Umbilical cord (tissue), 2 donors: ENCODE data around the gene PHF11. TPM values are rescaled to one million over a fixed set of nuclear protein-coding genes. Genes with fewer than 3 reads are reported as not detected.

Source experiments
- DNase-seq: peaks from one replicate; pipeline ENCODE4 v3.0.0-alpha.2; 2015; ENCODE audit warnings: low spot score
- total RNA-seq: library from RNA; depleted of rRNA; stranded (reverse); fragments of >200 nt; gene quantifications from one replicate; pipeline ENCODE4 v1.2.3, GENCODE V29; 2014; ENCODE audit warnings: low replicate concordance; ENCODE audit not compliant: insufficient read depth

Gene PHF11
- total RNA-seq, 1 donor from 2014 or later, result 16.6 TPM

DNA sequence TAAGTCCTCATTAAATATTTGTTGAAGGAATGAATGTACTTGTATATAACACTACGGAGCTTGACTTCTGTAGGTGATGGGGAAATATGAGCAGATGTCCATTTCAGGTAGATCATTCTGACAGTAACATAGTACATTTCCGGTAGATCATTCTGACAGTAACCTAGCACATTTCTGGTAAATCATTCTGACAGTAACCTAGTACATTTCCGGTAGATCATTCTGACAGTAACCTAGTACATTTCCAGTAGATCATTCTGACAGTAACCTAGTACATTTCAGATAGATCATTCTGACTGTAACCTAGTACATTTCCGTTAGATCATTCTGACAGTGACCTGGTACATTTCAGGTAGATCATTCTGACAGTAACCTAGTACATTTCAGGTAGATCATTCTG is 2.5 kb downstream of the PHF11 start:
- no peak for DNase-seq

DNA sequence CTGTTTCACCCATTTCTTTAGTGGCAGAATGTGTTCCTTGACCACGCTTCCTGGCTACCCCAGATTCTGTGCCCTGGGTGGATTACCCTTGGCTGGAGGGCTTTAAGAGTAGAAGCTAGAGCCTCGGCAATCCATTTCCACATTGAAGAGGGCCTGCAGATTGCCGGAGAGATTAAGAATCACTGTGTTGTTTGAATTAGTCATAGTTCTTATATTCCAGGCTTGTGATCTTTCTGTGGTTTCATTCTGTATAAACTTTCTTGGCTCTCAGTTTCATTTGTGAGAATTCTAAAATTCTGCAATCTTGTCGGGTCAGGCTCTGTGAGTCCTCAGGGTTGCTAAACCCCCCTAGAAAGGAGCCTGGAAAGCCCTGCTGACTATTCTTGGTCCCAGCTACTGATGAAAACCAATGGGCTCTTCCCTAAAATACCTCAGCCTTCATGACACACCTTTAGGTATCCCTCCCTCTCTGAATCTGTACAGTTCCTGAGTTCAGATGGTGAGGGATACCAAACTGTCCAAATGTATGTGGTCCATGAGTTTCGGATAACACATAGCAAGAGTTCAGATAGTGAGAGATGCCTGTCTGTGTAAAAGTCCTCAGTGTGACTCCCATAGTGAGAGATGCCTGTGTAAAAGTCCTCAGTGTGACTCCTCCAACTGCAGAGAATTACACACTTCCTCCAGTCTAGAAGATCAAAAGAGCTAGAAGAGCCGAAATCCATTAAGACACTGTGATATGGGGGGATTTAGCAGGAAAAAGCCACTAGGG is 4.3 kb downstream of the PHF11 start:
- DNase-seq, result peak; percentile 11

DNA sequence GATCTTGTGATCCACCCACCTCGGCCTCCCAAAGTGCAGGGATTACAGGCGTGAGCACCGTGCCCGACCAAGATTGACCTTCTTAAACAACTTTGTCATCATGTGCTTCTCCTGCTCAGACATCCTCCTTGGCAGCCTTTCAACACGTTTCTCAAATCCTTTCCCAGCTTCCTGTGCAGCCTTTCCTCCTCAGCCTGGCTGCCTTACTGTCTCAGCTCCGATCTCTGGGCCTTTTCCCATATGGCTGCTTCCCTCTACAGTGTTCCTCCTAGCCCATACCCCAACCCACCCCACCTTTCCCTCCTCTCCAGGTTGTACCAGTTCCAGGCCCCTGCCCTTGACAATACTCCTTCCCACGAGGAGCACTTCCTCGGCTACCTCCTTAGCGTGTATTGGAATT is 7.2 kb downstream of the PHF11 start:
- DNase-seq, result no peak

DNA sequence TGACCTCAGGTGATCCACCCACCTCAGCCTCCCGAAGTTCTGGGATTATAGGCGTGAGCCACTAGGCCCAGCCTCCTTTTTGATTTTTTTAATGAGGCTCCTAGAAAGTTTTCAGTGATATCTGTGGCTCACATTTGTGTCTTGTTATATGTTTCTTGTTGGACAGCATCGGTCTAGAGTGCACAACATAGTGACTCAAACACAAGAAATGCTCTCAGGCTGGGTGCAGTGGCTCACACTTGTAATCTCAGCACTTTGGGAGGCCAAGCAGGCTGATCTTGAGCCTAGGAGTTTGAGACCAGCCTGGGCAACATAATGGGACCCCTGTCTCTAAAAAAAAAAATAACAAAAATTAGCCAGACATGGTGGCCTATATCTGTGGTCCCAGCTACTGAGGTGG is 8.2 kb downstream of the PHF11 start:
- DNase-seq, result no peak

DNA sequence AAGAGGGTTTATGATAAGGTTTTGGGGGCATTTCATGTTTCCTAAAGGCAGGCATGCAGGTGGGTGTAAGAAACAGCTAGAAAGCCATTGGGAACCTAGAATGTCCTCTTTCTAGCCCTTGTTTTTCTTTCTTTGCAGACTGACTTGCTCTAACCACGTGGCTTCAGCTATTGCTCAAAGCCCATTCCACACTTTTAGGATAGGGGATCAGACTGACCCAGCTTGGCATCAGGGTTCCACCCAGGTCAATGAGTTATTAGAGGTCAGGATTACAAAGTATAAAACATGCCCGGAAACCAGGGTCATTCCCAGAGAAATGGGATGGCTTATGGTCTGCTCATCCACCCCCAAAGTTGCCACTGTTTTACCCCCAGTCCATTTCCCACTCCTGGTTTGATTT is 16.8 kb downstream of the PHF11 start:
- DNase-seq, result no peak

DNA sequence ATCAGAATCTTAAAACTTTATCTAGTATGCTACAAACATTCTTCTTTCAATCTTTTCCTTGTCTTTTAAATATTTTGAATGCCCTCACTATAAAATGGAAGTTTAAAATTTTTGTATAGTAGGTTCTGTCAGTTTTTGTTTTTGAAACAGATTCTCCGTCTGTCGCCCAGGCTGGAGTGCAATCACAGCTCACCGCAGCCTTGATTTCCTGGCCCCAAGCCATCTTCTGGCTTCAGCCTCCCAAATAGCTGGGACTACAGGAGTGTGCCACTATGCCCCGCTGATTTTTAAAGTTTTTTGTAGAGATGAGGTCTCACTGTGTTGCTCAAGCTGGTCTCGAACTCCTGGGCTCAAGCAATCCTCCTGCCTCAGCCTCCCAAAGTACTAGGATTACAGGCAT is 20.7 kb downstream of the PHF11 start:
- no peak for DNase-seq

DNA sequence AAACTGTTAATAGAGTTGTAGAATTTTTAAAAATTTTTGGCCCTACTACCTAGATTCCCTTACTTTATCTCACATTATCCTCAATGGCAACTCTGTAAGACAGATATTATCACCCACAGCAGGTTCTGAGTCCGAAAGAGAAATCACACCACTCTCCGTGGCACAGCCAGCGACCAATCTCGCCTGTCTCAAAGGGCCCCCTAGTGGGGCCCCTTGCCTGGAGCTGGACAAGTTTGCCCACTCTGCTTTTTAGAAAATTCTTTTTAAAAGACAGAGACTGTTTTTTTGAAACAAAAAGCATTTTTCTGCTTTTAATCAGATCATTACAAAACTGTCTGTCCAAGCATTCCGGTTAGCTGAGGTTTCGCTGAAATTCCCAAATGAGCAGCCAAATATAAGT is 21.7 kb downstream of the PHF11 start:
- no peak for DNase-seq

DNA sequence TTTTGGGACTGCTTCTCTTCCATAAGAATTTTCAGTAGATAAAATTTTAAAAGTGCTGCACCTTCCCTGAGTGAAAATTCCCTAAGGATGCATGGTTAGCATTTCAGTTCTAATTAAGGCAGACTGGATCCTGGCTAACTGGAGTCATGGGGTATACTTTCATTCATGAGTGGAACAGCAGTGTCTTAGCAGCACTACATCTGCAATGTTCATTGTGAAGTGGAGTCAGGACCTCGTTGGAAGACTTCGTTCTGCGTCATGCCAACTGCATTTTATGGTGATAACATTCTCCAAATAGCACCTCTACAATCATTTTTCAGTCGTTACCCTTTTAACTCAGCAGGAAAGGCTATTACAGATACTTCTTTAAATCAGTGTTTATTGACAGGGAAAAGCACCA is 25.5 kb downstream of the PHF11 start:
- DNase-seq, result no peak

DNA sequence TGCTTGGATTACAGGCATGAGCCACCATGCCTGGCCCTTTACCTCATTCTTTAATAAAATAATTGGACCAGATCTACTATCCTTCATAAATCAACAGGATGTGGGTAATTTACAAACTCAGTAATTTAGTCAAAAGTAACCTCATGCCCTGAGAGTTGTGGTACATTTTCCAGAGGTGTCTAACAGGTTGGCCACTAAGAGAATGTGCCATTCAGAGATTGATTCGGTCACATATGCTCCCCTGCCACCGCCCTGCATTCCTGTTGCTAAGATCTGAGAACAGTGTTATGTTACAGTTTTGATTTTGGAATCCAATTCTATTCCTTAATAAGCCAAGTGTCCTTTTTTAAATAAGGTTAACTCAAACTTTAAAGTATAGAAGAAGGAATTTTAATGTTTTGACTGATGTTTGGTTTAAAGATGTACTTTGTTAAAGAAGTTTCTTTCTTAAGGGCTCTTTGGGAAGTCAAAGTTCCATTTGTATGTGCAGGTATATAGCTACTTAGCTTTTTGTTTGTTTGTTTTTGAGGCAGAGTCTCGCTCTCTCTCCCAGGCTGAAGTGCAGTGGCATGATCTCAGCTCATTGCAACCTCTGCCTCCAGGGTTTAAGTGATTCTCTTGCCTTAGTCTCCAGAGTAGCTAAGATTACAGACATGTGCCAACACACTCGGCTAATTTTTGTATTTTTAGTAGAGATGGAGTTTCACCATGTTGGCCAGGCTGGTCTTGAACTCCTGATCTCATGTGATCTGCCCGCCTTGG is 29.2 kb downstream of the PHF11 start:
- no peak for DNase-seq

DNA sequence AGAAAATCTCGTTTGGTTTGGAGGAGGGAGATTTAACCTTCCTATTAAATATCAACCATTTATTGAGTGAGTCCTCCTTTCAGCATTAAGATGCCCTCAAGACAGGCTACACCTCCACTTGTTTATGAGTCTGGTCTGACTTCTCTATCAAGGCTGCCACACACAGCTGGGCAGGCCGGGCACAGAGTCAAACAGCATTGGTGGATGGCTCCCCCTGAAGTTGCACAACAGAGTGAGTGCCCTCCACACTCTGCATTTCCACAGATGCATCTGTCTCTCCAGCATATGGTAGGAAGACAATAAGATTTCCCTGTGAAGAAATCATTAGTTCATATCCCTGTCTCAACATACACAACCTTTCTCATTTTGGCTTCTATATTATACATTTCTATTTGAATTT is 31.4 kb downstream of the PHF11 start:
- no peak for DNase-seq

DNA sequence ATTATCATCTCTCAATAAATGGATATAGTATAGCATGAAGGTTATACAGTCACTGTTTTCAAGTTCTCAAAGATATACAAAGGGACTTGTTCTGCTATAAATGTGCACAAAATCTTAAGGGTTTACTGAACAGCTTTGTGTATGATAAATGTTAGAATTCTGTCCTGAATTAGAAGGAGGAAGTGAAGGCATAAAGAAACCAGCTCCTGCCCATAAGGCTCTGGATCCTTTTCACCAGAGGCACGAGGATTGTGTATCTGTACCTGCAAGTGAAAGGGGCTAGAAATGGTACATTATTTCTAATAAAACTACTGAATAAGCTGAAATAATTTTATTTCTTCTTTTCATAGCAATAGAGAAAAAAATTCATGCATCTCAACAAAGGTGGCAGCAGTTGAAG is 32.4 kb downstream of the PHF11 start:
- DNase-seq, result no peak

DNA sequence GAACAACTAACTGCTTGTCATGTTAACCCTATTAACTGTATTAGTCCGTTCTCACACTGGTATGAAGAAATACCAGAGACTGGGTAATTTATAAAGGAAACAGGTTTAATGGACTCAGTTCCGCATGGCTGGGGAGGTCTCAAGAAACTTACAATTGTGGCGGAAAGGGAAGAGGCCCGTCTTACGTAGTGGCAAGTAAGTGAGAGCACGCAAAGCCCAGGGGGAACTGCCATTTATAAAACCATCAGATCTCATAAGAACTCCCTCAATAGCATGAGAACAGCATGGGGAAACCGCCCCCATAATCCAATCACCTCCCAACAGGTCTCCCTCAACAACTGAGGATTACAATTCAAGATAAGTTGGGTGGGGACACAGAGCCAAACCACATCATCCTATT is 34.7 kb downstream of the PHF11 start:
- DNase-seq, result peak; percentile 24

DNA sequence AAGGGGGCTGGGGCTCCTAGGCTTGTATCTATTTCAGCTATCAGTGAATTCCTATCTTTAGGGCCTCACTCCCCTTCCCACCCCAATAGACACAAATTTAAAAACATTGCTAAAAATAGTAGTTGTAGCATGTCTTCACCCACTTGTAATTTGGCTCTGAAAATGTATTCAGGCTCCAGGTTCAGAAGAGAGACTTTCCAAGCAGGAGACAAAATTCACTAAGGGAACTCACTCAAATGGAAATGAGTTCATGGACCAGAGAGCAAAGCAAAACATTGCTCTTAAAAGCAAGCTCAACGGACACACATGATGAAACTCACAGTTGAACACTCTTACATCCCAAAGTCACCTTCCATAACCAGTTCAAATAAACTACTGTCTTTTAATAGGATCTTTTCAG is 36.8 kb downstream of the PHF11 start:
- DNase-seq, result no peak

DNA sequence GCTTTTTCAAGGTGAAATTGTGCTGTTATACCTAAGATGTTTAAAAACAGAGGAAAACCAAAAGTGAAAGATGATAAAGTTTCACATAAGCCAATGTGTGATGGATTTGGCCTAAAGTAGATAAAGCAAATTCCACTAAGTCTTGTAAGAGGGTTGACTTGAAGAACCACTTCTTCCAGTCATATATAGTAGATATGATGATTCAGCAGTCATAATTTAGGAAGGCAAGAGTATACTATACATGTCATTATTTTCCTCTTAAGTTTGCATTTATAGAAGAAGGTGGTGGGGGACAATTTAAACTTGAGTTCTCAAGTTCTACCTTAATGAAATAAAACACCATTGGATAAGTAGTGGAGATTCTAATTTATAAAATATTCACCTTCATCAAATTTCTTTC is 37.3 kb downstream of the PHF11 start:
- no peak for DNase-seq

DNA sequence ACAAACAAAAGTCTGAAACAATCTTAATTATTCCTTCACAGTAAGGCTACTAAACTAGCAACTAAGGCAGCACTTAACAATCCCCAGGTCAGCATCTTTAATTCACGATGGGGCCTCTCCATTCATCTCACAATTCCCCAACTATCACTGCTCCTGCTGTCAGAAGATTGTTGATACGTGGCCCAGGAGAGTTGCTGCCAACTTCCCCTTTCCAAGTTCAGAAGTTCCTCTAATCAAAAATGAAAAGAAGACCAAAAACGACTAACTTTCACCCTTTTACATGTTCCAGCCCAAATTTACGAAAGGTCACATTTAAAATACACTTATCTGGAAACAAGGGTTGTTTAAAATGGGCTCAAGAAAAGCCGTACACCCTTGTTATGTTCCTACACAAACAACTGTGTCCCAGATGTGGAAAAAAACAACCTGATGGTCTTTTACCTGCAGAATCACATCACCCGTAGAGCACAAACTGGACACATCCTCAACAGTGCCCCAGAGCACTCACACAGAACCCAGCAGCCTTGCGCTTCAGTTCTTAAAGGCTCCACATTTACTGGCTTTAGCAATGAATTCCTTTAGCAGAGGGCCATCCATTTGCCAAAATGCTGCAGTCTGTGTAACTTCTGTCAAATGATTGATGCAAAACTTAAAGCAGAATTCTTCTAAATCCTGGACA is 38.0 kb downstream of the PHF11 start:
- no peak for DNase-seq

DNA sequence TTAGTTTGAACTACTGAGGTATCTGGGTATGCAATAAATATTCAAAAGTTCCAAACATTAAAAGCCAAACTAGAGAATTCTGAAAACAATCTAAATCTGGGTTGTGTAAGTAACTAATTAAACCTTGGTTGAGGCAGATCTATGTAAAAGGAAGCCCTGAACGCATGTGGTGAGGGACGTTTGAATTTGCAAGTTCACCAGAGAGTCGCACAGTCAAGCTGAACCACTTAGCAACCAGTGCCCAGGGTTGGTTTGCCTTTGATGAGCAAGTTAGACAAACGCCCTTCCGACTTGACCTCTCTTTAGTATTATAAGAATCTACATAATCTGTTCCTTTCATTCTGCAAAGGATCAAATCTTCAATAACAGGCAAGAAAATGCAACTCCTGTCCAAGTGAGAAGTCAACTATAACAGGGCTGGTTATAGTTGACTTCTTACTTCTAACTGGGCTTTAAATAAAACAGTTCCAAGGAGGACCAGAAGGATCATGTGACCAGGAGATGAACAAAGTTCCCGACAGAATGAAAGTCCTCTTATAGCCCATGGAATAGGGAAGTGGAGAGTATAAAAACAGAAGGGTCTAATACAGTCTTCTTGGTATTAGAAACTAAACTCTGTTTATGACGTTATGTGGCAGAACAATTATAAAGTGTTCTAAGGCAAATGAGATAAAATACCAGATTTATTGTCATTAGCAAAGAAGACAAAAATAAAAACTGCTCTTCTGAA is 40.6 kb downstream of the PHF11 start:
- DNase-seq, result no peak

DNA sequence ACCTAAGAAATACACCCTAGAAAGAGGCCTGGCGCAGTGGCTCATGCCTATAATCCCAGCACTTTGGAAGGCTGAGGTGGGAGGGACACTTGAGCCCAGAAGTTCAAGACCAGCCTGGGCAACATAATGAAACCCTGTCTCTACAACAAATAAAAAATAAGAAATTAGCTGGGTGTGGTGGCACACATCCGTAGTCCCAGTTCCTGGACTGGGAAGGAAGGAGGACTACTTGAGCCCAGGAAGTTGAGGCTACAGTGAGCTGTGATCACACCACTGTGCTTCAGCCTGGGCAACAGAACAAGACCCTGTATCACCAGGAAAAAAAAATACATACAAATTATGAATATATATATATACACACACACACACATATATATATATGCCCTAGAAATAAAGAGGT is 42.7 kb downstream of the PHF11 start:
- DNase-seq, result no peak

DNA sequence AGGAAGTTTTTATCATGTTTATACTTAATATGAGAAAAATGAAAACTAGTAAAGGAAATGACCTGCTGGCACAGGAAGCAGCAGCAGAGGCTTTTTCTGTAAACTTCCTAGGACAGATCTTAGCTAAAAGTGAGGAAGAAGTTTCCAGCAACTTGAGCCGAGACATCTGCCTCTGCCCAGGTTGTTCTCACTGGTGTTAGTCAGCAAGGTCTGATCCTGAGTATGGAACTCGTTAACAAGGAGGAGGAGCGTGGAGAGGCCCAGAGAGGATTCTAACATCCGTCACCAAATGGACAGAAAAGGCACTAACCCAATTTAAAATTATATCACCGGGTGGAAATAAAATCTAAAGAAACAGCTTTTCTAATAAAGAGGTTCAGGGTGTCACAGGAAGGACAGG is 43.6 kb downstream of the PHF11 start:
- DNase-seq, result no peak

DNA sequence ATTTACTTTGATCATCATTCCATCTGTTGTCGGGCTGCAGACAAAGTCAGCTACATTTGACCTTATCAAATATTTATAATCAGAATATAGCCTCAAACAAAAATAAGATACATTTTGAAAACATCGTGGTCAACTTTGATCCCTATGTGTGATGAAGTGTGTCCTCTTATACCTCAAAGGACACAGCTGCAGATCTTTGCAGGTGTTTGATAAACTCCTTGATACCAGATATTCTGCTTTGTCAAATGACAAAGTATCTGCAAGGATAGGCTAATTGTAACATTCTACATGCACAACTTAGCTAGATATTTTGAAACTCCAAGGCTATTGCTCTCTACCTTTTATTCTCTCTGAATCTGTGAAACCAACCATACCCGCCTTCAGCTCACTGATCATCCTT is 44.0 kb downstream of the PHF11 start:
- DNase-seq, result no peak

DNA sequence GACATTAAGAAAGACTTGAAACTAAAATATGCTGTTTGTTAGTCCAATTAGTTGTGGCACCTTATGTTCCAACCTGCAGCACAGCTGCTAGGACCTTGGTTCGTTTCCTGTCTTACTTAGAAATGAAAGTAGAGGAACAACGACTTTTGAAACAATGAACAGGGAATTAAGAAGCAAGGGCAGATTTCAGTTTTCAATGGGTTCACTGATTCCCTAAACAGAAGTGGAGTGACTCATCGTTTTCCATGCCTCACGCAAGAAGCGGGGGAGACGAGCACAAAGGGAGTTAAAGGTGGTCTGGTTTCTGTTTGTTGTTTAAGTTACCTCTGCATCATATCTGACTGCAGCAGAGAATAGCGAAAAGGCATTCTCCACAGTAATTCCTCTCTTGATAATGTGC is 44.8 kb downstream of the PHF11 start:
- DNase-seq, result no peak

DNA sequence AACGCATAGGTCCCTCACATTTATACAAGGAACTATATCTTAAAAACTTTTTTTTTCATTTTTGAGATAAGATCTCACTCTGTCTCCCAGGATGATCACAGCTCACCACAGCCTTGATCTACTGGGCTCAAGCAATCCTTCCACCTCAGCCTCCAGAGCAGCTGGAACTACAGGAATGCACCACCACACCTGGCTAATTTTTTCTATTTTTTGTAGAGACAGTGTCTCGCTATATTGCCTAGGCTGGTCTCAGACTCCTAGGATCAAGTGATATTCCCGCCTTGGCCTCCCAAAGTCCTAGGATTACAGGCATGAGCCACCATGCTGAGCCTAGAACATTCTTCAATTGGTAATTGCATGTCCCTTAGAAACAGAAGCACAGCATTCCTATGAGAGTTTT is 47.9 kb downstream of the PHF11 start:
- no peak for DNase-seq

DNA sequence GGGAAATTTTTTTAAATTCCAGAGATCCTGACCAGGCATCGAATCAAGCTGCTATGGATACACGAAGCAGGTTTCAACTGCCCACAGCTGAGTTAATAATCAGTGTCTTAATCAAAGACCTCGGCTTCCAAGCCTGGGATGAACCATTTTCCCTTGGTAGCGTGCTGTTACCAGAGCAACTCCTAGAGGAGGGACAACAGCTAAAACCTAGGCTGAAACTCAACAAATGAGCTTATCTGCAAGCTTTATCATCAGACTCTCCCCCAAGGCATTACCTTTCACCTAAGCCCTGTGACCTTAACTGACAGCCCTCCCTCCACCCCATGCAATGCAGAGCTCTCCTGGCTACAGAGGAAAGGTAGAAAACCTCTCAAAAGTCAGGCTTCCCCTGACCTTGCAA is 49.9 kb downstream of the PHF11 start:
- DNase-seq, result no peak
